Measurements from ENCODE around the gene CRADD.
"Not testable (repeated sequence)": the region's sequence is repeated elsewhere in the genome, so short reads cannot be mapped to it uniquely, and the experiment has no call there.

CRADD gene

DNA sequence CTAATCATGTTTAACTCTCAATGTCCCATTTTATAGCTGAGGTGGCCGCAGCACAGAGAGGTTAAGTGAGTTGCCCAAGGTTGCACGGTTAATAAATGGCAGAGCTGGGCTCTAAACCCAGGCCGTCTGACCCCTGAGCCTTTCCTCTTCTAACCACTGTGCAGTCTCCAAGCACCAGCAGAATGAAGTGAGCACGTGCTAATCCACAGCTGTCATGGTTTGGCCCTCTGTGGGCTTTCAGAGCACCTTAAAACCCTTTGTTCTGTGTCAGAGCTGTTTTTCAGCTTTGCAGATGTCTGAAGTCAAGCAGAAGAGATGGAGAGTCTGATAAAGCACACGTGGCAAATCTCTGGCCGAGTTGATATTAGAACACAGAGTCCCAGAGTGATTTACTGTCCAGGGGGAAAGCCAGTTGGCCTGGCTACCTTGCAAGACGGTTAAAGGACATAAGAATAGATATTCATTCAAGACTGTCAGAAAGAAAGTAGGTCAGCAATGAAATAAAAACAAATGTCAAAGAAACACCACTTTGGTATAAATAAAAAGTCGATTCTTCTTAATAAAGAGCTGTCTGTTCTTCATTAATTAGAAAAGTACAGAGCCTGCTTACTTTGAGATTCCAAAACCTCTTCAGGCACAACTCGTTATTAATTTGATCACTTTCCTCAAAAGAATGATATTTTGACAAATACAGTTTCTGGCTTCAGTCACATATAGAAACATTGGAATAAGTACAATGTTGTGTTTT, 107.3 kb downstream of the CRADD start:
- no peak for DNase-seq (ENCODE audit: low read depth in 2 of 2)

DNA sequence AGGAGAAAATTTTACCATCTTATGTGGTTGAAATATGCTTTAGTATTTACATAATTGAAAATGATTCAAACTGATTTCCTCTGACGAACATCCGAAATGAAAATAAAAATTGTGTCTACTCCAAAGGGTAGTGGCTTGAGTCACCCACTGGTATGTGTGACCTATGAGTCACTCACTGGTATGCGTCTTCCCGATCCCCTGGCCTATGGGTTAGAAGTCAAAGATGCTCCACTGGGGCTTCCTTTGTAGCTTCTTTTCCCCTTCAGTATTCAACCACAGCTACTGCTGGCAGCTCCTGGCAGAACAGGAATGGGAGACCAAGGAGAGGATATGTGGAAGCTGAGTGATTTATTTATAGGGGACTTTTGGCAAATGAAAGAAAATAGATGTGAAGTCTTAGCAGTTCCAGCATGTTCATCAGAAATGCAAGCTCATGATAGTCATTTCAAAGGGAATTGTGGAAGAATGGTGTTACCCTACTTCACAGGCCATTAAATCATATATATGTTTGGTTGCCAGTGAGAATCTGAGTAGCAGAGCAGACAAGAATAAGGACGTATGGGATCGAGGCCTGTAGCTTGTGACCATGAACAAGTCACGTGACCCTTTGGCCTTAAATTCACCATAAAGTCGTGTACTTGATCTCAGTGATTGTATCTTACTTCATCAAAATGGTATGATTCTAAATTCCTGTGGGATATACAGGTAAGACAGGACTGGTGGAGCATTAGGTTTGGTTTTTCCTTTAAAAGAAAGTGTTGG, 108.3 kb downstream of the CRADD start:
- DNase-seq (ENCODE audit: low read depth in 2 of 2) = peak in 1 of 2 donors; percentile 24

DNA sequence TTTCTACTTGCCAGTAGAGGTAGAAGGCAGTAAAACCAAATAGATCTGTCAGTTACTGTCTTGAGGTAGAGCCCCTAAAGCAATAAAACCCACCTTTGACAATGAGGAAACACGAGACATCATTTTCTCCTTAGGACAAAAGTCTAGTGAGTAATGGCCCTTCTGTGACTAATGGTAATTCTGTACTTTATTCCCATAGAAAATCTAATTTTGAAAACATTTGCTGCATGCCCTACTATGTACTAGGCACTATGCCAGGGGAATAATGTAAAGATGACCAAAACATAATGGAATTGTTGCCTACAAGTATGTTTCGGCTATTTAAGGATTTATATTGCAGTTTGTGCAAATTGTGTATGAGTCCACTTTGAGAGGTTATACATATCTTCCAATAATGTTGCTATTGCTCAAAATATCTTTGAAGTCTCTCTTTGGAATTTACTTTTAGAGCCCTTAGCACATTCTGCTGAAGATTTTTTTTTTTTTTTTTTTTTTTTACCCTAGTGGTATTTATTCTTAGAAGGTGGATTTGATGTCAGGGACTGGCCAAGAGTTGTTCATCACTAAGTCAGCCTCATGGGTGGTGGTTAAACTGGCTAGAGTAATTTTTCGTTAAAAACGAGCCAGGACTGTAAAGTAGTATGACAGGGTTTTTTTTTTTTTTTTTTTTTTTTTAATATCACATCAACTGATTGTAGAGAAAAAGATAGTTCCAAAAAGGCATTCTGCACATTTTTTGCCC, 109.7 kb downstream of the CRADD start:
- no peak for DNase-seq (ENCODE audit: low read depth in 2 of 2)

DNA sequence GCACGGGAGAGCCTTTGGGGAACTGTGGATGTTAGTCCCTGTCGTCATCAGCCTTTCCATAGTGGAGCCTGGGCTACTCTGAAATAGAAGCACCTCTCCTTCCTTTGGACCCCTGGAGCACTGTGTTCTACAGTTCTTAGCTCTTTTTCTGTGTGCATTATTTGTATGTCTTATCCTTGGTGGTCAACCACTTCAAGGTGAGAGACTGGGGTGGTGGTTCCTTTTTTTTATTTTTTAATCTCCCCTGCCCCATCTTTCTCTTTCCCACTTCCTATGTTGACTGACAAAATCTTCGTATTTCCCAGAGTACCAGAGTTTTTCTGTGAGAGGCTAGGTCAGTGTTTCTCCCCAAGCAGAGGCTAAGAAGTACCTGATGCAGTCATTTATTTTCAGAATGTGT, 111.7 kb downstream of the CRADD start:
- DNase-seq (ENCODE audit: low read depth in 2 of 2) = no peak

DNA sequence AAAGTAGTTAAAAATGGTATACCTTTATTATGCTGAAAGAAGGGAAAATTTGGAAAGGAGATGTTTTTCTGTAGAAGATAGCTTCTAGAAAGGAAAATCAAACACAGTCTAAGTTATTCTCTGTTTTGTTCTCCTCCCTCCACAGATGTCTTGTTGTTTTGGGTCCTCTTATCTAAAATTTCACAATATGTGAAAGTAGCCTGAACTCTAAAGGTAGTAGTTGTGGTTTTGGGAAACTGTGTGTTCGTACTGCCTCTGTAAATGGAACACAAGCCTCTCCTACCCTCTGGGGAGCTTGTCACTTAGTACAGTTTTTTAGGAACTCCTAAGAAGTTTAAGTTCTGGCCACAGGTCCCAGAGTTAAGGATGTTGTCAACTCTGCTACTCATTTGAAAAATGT, 112.6 kb downstream of the CRADD start:
- no peak for DNase-seq (ENCODE audit: low read depth in 2 of 2)

DNA sequence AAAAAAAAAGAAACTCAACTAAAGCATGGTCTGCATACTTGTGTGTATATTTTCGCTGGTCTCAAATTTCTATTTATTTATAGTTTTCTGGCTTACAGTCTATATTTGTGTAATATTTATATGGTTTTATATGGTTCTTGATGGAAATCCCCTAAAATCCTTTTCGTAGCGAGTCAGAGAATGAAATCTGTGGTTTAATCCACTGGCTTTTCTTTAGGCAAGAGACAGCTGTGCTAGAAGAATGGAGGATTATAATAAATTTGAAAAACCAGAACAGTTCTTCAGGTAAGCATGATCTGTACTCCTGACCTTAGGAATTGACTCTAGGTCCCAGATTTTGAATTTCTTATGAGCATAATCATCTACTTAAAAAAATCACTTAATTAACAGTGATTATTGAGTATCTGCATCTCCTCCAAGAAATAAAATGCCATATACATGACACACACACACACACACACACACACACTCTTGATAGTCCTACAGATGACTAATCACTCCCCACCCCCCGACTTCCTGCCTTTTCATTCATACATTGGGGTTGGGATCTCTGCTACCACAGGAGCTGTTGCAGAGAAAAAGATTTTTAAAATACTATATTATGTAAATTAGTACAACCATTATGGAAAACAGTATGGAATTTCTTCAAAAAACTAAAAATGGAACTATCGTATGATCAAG, 113.4 kb downstream of the CRADD start:
- no peak for DNase-seq (ENCODE audit: low read depth in 2 of 2)

DNA sequence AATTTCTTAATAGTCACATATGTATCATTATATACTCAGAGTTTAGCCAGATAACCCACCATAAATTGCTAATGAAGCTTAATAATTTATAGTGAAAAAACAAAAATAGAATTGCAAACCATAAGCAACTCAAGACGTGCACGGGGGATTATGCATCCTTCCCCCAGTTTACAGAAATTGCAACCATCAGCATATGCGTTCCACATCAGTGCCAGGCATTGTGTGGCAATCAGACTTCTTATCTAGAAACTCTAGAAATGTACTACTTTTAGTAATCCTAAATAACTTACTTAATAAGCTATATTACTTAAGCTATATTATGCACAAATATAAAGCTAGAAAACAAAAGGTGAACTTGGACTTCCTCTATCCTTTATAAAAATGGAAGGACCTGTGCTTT, 115.8 kb downstream of the CRADD start:
- DNase-seq (ENCODE audit: low read depth in 2 of 2) = no peak

DNA sequence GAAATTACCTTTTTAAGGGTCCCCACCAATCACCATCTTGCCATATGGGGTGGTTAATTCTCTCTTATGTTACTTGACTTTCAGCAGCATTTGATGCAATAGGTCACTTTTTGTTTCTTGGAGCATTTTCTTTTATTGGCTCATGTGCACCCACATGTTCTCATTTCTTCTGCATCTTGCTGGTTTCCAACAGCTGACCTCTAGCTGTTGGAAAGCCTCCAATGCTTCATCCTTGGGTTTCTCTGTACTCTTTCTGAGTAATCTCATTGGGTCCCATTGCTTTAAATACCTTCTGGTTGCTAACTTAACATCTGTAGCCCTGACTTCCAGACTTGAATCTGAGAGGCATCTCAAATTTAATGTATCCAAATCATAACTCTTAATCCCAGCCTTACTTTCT, 116.8 kb downstream of the CRADD start:
- no peak for DNase-seq (ENCODE audit: low read depth in 2 of 2)

DNA sequence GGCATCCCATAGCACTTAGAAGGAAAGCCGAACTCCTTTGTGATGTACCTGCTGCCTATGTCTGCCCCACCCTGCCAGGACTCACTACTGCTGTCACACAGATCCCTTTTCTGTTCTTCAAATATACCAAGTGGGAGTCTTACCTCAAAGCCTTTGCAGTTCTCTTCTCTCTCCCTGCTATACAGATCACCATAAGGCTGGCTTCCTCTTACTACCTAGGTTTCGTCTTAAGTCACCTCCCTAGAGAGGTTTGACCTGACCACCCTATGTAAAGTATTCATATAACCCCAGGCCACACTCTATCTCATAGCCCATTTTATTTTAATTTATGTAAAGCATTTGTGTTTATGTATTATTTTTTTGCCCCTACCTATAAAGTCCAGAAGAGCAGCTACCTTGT, 117.6 kb downstream of the CRADD start:
- DNase-seq (ENCODE audit: low read depth in 2 of 2) = no peak

DNA sequence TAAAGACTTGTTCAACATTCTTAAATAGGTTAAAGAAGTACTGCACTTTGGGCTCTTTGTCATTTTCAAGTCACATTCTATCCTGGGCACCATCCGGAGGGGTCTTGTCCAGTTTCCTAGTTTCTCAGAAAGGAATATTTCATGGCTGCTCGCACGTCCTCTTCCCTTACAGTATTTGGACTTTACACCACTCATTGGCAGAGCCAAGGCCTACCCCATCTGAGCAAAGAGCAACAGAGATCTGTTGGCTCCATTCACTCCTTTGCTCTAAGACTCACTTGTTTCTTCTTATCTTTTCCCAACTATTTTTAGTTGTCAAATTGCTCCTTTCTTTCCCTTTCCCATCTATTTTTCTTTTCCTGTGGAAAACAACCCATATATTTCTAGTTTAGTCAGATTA, 118.2 kb downstream of the CRADD start:
- DNase-seq (ENCODE audit: low read depth in 2 of 2) = no peak

DNA sequence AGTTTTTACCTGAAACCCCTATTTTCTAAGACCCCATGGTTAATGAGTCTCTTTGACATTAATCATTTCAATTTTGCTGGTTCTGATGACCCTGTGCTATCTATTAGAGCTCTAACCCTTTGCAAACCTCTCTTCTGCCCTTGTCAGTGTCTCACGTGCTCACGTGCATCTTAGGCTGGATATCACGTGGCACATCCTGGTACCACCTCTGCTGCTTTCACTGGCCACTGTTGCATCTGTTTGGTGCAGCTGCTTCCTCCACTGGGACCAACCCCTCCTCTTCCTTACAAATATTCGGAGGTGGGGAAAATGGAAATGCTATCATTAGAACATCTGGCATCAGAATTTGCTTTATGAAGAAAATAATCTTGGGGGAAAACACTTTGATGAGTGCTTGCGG, 119.6 kb downstream of the CRADD start:
- no peak for DNase-seq (ENCODE audit: low read depth in 2 of 2)

DNA sequence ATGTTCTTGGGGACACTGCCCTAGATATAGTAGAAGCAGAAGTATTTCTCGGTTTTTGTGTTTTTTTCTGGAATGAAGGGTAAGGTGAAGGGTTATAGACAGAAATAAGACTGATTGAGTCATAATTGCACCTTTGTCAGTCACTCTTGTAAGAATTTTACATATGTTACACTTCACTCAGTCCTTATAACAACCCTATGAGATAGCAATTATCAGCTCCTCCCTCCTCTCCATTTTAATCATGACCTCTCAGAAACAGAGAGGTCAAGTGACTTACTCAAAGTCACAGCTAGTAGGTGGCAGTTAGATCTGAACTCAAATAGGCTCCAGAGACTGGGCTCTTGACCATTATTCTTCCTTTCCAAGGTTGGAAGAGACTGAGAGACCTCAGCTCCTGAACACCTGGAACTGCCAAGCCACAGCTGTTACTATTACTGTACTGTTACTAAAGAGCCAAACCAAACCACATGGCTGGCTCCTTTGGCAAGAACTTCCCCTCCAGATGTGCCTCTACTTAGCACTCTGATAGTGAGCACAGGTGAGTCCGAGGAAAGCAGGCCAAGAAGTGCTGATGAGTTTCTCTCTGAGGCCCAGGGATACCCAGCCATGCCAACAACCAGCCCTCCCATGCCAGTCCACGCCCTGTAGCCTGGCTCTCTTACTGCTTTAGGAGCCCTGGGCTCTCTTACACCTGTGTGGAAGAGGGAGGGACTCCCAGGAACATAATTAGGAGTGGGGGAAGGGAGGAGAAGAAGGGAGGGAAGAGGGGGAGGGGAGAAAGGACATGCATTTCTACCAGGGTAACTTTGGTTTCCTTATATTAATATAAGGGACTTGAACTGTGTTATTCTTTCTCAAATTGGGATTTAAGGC, 121.3 kb downstream of the CRADD start:
- no peak for DNase-seq (ENCODE audit: low read depth in 2 of 2)

DNA sequence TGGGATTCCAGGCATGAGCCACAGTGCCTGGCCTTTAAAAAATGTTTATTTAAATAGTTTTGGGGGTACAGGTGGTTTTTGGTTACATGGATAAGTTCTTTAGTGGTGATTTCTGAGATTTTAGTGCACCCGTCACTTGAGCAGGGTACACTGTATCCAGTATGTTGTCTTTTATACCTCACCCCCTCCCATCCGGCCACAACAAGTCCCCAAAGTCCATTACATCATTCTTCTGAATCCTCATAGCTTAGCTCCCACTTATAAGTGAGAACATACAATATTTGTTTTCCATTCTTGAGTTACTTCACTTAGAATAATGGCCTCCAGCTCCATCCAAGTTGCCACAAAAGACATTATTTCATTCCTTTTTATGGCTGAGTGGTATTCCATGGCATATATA, 124.5 kb downstream of the CRADD start:
- DNase-seq (ENCODE audit: low read depth in 2 of 2) = not testable (repeated sequence)

DNA sequence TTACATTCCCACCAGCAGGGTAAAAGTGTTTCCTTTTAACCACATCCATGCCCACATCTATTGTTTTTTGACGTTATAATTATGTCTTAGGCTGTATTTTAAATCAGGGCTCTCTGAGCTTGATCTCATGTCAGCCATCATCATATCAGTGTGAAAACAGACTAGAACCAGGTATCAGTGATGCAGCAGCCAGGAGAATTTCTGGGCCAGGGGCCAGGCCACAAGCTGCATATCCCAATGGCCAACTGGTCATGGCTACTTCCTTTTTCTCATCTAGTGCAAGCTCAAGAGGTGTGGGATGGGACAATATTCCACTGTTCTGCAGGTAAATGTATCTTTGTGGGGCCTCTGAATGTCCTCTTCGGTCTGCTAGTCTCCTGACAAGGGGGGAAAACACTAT, 125.1 kb downstream of the CRADD start:
- no peak for DNase-seq (ENCODE audit: low read depth in 2 of 2)

DNA sequence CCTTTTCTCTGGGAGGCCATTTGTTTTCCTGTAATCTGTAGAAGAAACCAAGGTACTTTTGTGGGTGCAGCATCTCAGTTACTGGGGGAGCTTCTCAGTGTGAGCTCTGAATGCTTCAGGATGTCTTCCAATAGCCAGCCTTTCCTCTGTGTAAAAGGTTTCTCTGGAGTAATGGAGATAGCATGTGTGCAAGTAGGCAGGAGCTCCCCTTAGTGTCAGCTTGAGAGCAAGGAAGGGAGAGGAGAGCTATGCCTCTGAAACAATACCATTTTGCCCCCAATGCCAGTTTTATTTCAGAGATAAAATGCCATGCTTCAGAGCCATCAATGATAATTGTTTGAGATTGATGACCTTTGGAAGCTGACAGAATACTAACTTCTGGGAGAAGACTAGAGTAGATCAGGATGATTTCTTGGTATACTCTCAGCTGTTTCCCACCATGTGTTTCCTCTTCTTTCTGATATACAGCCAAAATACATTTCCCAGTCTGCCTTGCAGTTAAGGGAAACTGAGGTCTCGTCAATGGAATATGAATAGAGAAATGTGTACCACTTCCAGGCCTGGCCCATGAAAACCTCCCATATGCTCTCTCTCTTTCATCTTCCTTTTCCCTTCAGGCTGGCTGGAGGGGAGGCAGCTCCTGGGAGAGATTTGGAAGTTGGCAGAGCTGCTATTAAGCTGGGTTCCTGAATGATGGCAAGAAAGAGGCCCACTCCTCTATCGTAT, 125.7 kb downstream of the CRADD start:
- no peak for DNase-seq (ENCODE audit: low read depth in 2 of 2)

DNA sequence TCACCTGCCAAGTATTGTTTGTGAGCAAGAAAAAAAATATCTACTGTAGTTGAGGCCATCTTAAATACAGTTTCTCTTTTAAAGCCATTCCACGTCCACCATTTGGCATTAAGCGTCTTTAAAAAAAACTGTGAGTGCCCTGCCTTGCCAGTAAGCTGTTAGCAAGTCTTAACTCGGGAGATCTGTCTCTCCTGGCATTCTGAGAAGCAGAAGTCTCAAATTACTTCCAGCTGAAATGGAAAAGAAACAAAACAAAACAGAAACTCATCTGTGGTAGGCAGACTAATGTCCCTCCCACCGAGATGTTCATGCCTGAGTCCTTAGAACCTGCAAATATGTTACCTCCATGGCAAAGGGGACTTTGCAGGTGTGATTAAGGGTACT, 126.2 kb downstream of the CRADD start:
- DNase-seq (ENCODE audit: low read depth in 2 of 2) = no peak

DNA sequence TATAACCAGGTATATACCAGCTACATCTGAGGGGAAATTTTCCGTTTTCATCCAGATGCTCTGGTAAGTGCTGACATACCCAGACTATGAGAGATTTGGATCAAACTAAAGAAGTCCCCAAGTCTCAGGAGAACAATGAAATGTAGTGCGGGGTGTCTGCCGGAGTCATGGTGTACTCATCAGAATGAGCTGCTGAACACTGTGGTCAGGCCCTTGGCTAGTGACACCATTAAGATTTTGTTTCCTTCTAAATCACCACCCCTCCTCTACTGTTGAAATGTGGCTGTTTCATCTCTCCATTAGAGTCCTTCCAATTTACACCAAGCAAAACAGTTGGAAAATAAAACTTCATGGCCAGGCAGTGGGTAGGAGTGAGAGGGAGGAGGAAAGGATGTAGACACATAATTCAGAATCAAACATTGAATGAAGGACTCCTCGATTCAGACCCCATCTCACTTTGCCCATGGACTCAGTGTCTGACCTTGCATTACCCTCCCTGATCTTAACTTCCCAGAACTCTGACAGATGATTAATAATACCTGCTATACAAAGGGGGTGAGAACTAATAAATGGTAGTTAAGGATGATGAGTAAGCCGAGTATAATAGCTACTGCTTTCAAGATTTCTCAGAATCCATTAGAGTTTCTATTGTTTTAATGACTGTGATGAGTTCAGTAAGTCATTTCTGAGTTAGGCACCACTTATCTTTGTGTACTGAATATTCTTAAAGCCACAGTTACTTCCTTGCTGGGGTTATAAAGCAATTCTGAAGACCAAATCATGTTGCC, 127.4 kb downstream of the CRADD start:
- DNase-seq (ENCODE audit: low read depth in 2 of 2) = no peak

DNA sequence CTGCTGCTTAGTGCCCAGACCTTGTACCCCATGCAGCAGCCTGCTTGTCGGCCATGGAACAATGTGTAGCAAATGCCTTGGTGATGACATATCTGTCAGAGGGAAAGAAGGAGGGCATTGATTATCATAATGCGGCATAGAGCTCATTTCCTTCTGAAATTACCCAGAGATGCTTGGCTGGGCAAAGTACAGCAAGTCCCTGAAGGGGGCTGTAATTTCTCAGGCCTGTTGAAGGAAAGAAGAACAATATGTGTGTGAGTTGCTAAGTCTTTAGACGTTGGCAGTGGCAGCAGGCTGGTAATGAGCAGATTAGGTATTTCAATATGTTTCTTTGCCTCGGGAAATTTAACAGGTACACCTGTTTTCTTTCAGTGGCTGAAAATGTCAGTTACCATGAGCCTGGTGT, 128.6 kb downstream of the CRADD start:
- DNase-seq (ENCODE audit: low read depth in 2 of 2) = no peak

DNA sequence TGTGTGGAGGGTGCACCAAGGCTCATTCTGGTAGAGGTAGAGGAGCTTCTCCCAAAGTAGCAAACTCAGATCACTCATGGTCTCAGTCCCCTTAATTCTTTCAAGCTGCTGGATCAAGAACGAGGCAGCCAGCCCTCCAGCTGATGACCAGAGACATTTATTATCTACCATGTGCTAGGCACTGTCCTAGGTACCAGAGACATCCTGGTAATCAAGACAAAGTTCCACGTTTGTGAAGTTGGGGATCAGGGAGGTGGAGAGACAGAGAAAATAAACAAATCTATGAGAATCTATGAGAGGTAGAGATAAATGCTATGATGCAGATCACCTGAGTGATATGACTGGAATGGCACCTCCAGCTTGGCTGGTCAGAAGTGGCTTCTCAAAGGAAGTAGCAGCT, 130.2 kb downstream of the CRADD start:
- DNase-seq (ENCODE audit: low read depth in 2 of 2) = no peak

Data from stimulated activated CD4-positive, alpha-beta T cell treated with anti-CD3 and anti-CD28 coated beads, Interleukin-1b, Interleukin-23, amount 100 ng/mL, for 1 hour (primary cell).